Mesothelial cell of epicardium (in vitro differentiated cells): ENCODE data around the gene SRPK1. TPM values are rescaled to one million over a fixed set of nuclear protein-coding genes. Genes with fewer than 3 reads are reported as not detected.
A peak's percentile ranks its signal among the peaks of the same experiment; 100 is the strongest.

Source experiments
- DNase-seq, 2 experiments: peaks; one replicate each; pipeline ENCODE4 v3.0.0; 2021; ENCODE audit warnings: low spot score in 2 of 2; ENCODE audit not compliant: unreplicated experiment in 2 of 2
- H3K27ac Mint-ChIP-seq: 2 replicates; pipeline ENCODE4 v1.8.0; 2021; ENCODE audit warnings: mixed read lengths
- H3K27me3 Mint-ChIP-seq: 2 replicates; pipeline ENCODE4 v1.8.0; 2021; ENCODE audit warnings: low read depth, mixed read lengths
- H3K36me3 Mint-ChIP-seq: 2 replicates; pipeline ENCODE4 v1.8.0; 2021; ENCODE audit warnings: mixed read lengths
- H3K4me1 Mint-ChIP-seq: 2 replicates; pipeline ENCODE4 v1.8.0; 2021; ENCODE audit warnings: mixed read lengths
- H3K4me3 Mint-ChIP-seq: 2 replicates; pipeline ENCODE4 v1.8.0; 2021; ENCODE audit warnings: mild to moderate bottlenecking, moderate library complexity, mixed read lengths
- H3K9me3 Mint-ChIP-seq: 2 replicates; pipeline ENCODE4 v1.8.0; 2021; ENCODE audit warnings: mixed read lengths
- total RNA-seq: library from RNA; stranded (reverse); gene quantifications from 3 replicates; pipeline ENCODE4 v1.2.1, GENCODE V29; 2021
- TF ChIP-seq, protein P1 (sequence below): fragments of 200-600 bp; sonication (generic); IDR thresholded peaks from one replicate; pipeline ENCODE4 v1.5.0; 2021; ENCODE audit warnings: antibody characterized with exemption; ENCODE audit not compliant: unreplicated experiment

The SRPK1 gene
- total RNA-seq, 1 donor from 2014 or later: 70.2 TPM

DNA sequence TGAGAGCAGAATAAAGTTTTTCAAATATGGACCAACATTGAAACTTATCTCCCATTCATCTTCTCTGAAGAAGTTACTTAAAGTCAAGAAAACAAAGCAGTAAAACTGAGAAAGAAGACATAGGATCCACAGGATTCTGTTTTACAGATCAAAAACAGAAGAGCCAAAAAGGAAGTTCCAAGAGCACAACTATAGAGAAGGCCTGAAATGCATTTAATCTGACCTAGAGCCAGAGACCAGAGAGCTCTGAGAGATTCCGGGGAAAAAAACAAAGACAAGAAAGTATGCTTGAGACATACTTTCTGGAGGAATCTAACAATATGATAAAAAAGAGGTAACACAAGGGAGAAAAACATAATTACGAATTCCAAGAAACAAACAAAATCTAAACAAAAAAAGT, 26.1 kb downstream of the SRPK1 start:
- Mint-ChIP-seq H3K36me3 (peaks cover 31% of the 10 kb centered on the region), H3K27me3 (no peaks in the 10 kb centered on the region), H3K4me1 (peaks cover 21% of the 10 kb centered on the region), H3K4me3 (no peak overlapping the region), H3K9me3 (peaks cover 23% of the 10 kb centered on the region), H3K27ac (peak overlapping the region; percentile 51)
- TF ChIP-seq, protein P1, sequence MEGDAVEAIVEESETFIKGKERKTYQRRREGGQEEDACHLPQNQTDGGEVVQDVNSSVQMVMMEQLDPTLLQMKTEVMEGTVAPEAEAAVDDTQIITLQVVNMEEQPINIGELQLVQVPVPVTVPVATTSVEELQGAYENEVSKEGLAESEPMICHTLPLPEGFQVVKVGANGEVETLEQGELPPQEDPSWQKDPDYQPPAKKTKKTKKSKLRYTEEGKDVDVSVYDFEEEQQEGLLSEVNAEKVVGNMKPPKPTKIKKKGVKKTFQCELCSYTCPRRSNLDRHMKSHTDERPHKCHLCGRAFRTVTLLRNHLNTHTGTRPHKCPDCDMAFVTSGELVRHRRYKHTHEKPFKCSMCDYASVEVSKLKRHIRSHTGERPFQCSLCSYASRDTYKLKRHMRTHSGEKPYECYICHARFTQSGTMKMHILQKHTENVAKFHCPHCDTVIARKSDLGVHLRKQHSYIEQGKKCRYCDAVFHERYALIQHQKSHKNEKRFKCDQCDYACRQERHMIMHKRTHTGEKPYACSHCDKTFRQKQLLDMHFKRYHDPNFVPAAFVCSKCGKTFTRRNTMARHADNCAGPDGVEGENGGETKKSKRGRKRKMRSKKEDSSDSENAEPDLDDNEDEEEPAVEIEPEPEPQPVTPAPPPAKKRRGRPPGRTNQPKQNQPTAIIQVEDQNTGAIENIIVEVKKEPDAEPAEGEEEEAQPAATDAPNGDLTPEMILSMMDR: no peak
- no peak for DNase-seq

DNA sequence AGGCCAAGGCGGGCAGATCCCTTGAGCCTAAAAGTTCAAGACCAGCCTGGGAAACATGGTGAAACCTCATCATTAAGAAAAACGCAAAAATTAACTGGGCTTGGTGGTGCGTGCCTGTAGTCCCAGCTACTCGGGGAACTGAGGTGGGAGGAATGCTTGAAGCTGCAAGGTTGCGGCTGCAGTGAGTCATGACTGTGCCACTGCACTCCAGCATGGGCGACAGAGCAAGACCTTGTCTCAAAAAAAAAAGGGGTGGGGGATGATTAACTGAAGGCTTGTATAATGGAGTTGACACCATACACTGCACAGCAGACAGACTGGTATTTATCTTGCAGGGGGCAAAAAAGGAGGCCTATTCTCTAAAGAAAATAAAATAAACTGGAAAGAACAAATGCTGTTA, 27.7 kb downstream of the SRPK1 start:
- peaks cover 18% of the 10 kb centered on the region for H3K9me3 Mint-ChIP-seq
- no peak for DNase-seq
- TF ChIP-seq, protein P1: no peak
- H3K4me3 Mint-ChIP-seq: no peak overlapping the region
- H3K36me3 Mint-ChIP-seq: peaks cover 23% of the 10 kb centered on the region
- H3K27me3 Mint-ChIP-seq: no peaks in the 10 kb centered on the region
- H3K4me1 Mint-ChIP-seq: peaks cover 21% of the 10 kb centered on the region
- H3K27ac Mint-ChIP-seq: peak overlapping the region; percentile 37

DNA sequence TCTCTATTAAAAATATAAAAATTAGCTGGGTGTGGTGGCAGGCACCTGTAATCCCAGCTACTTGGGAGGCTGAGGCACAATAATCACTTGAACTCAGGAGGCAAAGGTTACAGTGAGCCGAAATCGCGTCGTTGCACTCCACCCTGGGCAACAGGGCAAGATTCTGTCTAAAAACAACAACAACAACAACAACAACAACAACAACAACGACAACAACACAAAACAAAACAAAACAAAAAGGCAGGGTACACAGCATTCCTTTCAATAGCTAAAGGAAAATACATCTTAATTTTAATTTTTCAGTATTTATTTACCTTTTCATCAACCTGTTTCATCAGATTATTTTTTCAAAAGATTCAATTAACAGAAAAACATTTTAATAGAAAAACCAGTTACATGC, 28.4 kb downstream of the SRPK1 start:
- Mint-ChIP-seq H3K27ac (no peak overlapping the region), H3K36me3 (peaks cover 24% of the 10 kb centered on the region), H3K9me3 (peaks cover 14% of the 10 kb centered on the region), H3K4me3 (no peak overlapping the region), H3K4me1 (peaks cover 21% of the 10 kb centered on the region), H3K27me3 (no peaks in the 10 kb centered on the region)
- no peak for DNase-seq
- TF ChIP-seq, protein P1: no peak

DNA sequence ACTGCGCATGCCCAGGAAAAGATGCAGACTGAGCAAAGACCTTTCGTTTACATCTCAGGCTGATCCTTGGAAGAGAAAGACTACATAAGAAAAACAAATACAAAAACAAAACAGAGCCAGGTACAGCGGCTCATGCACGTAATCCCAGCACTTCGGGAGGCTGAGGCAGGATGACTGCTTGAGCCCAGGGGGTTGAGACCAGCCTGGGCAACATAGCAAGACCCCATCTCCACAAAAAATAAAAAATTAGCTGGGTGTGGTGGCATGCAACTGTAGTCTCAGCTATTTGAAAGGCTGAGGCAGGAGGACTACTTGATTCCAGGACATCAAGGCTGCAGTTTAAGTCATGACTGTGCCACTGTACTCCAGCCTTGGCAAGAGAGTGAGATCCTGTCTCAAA, 41.7 kb downstream of the SRPK1 start:
- Mint-ChIP-seq H3K4me3 (no peak overlapping the region), H3K9me3 (peaks cover 25% of the 10 kb centered on the region), H3K27ac (no peak overlapping the region), H3K36me3 (peaks cover 68% of the 10 kb centered on the region), H3K27me3 (no peaks in the 10 kb centered on the region), H3K4me1 (no peaks in the 10 kb centered on the region)
- no peak for DNase-seq
- TF ChIP-seq, protein P1: no peak

DNA sequence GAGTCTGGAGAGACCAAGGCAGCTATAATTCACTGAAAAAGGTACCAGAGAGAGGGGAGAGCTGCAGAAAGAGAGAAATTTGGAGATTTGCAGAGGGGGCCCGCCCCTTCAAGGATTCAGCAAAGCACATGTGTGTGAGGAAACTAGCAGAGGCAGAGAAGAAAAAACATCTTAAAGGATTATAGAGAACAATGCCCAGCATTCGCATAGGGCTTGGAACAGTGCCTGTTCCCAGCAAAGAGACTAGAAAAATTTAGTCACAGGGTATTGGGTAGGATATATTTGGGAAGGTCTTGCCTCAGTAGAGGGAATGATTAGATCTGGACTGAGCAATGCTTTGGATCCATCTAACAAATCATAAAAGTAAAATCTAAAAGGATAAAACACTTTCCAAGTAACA, 44.0 kb downstream of the SRPK1 start:
- Mint-ChIP-seq H3K9me3 (peaks cover 22% of the 10 kb centered on the region), H3K36me3 (peaks cover 56% of the 10 kb centered on the region), H3K4me1 (no peaks in the 10 kb centered on the region), H3K27me3 (no peaks in the 10 kb centered on the region), H3K27ac (no peak overlapping the region), H3K4me3 (no peak overlapping the region)
- no peak for DNase-seq
- TF ChIP-seq, protein P1: no peak

DNA sequence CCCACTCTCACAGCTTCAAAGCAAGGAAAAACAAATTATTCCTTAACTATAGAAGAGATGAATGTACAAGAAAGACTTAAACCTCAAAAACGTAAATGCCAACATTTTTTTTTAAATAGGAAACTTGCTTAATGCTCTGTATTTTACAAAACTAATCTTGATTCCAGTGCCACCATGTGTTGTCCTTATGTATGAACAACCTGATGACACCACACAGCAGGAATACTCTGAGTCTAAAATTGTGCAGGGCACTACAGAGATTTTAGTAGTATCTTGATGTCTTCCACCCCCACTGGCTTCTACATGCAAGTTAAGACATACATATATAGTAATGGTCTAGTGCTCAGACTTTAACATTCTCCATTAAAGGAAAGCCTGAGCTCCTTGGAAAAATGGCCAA, 46.2 kb downstream of the SRPK1 start:
- Mint-ChIP-seq H3K9me3 (peaks cover 3% of the 10 kb centered on the region), H3K27ac (no peak overlapping the region)

More for the DNA sequence above, 46.2 kb downstream of the SRPK1 start:
- Mint-ChIP-seq H3K4me3 (no peak overlapping the region), H3K36me3 (peaks cover 48% of the 10 kb centered on the region), H3K4me1 (no peaks in the 10 kb centered on the region), H3K27me3 (no peaks in the 10 kb centered on the region)
- TF ChIP-seq, protein P1: no peak
- no peak for DNase-seq
